CD4-positive, alpha-beta T cell treated with Interleukin-10 for 1 hour (primary cell): ENCODE results near the gene ITM2C.
A peak's percentile ranks its signal among the peaks of the same experiment; 100 is the strongest.

ENCODE experiments used
- DNase-seq: peaks from one replicate; pipeline ENCODE4 v3.0.0-alpha.2; 2020

The ITM2C gene

DNA sequence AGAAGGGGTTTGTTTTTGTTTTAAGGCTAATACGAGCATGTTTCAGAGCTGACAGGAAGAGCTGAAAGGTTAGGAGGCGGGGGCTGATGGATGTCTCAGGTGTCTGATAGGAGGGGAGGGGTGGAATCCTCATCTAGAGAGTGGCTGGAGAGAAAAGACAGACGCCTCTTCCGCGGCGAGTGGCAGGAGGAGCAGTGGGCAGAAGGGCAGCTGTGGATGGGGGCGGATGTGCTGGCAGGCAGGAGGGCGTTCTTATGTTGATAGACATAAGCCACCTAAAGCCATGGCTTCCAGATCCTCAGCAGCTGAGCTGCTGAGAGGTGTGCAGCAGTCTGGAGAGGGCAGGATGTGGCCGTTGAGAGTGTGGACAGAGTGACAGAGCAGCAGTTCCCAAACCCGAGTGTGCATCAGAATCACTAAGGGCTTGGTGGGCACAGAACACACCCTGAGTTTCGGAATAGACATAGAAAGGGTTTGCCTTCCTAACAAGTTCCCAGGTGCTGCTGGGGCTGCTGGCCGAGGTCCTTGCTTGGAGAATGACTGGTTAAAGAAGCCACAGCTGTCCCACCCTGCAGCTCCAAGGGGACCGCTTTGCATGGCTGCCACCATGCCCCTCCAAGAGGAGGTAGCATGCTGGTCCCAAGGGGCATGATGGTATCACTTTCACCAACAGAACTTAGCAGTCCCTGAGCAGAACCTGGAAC is 3.0 kb upstream of the ITM2C start:
- DNase-seq, result no peak

DNA sequence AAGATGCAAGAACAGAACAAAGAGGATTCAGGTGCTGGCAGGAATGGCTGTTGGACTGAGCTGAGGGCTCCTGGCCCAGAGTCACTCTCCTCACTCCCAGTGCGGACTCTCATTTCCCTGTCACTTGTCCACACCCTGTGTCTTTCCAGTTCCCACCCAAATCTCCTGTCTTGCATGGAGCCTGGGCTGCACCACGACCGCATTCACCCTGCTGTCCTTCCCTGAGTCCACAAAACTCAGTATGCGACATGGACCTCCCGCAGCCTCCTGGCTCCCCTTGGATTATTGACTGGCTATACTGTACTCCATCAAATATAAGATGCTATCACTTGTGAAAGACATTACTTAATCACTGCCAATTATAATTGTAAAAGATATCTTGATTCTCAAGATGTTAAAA is 2.5 kb upstream of the ITM2C start:
- DNase-seq, result no peak

DNA sequence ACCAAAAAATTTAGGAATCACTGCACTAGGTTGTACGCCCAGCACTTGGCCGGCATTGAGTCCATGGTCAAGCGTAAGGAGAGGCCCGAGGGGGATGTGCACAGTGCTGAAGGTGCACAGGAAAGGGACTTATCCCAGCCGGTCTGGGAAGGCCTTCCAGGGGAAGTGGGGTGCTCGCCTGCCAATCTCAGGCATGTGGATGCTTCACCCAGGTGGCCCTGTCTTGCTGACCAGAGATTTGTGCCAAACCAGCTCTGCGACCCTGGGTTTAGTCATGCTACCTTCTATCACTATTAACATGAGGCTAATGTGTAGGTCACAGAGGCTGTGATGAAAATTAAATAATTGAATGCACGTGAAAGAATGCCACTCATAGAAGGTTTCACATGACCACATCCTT is 1.7 kb upstream of the ITM2C start:
- DNase-seq, result no peak

DNA sequence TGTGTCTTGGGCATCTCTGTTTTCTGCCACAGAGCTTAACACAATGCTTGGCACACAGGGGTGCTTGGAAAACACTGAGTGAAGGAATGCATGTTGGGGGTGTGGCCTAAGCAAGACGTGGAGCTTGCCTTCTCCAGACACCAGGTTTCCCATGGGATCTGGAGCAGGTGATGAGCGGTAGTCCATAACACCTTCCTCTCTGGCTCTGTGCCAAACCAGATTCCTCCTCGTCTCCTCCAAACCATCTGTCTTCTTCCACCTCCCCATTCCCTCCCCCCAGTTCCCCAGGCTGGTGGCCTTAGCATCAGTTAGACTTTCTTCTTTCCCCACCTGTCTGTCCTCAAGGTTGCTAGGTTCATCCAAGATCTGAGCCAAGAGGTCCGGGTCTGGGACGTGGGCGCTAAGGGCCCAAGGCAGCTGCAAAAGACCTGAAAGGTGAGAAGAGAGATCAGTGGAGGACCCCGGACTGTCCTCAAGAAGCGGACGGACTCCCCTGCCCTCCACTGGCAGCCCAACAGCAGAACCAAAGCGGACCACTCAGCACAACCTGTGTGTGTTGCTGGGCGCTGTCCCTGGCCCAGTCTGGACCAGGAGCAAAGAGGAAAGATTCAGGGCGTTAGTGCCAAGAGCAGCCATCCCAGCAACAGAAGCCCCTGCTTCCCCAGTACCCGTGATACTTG is 1.2 kb upstream of the ITM2C start:
- no peak for DNase-seq

DNA sequence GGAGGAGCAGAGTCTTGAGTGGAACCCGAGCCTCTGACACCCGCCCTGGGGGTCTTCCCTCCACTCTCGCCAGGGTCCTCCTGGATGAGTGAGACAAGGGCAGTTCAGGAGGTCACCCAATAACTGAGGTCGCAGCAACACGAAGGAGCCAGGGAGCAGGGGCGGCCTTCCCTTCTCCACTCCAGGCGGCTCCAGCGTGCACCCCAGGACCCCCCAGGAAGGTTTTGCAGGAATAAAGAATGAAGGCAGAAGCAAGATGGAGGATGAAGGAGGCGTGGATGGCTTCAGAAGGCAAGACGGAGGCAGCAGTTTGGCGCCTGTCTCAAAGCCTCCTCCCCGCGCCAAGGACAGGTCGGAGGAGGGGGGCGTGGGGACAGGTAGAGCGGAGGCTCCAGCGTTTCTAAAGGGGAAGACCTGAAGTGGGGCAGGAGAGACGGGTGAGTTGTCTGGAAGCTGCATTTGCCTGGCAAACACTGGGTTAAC is 579 bp upstream of the ITM2C start:
- no peak for DNase-seq

DNA sequence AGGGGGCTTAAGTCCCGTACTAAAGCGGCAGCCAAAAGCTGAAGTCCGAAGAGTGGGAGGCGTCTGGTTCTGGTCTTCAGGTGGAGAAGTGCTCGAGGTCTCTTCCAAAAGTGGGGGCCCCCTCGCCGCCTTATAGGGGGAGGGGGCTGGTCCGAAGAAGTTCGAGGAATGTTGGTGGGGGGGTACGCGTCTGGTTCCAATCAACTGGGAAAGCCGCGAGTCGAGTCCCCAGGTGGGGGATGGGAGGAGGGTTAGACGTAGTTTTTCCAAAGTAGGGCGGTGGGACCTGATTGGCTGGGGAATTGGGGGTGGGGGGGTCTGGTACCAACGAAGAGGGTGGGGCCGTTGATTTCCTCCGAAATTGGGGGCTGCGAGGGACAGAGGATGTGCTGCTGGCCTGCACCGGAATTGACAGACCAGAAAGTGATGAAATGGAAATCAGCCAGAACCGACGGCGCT is 594 bp downstream of the ITM2C start:
- DNase-seq, result no peak

DNA sequence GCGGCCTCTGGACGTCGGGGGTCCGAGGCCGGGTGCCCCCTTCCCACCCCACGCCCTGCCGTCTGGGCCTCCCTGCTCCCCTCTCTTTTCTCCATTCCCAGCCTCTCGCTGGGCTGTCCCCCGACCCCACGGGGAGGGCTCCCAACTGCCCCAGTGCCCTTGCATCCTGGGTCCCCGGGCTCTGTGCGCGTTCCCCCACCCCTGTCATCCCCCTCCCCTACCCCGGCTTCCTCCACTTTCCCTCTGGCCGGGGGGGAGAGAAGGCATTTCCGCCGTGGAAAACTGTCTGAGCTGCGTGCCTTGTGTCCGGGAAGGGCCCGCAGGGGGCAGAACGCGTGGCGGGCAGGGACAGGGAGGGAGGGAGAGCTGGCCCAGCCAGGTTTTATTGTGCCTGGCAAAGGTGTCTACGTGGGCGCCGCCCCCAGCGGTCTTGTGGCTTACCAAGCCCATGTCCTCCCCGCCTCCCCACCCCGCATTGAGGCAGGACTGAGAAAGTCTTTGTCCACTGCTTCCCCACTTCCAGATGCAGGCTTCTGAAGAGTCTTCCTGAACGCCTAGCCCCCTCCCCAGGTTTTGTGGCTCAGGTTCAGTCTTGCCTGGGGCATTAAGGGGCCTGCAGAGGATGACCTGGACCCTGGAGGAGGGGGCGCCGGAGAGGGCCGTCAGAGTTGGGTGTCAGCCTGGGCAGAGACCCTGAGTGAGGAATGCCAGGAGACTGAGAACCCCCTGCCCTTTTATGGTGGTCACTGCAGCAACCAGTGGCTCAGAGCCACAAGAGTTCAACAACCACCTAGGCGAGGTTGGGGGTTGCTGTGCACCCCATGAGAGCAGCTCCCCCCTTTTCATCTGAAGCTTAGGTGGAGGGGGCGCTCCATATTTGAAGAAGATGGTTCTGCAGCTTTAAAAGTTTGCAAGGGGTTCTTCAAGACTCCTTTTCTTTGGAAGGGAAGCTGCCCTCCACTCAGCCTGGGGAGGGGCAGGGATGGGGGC is 1.3 kb downstream of the ITM2C start:
- DNase-seq, result peak; percentile 37

DNA sequence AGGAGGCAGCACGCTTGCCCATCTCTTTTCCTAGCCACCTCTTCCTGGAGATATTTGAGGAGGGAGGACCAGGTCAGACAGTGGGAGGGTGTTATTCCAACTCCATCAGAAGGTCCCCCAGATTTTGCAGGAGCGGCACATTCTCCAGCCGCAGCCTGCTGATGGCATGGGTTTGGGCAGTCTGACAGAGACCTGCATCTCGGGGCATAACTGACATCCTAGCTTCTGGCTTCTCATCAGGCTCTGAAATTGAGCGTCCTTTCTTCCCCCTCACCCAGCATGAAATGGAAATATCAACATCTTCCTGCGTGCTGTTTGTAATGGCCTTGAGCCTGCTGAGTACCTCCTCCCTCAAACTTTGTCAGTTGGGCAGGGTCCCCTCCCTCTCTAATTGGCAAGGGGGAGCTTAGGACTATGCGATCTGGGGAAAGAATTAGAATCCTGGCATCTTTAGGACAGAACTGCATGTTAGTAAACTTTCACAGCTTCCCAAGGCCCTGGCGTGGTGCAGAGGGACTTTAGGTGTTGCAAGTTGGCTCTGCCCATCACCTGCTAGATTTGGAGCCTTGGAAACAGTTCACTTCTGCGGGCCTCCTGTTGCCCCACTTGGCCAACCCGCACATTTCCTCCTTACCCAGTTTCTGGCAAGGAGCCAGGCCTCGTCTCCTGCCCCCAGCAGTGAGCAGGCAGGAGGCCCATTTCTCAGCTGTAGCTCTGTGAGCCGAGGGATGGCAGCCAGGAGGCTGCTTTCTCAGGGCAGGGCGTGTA is 2.2 kb downstream of the ITM2C start:
- DNase-seq, result peak; percentile 75

DNA sequence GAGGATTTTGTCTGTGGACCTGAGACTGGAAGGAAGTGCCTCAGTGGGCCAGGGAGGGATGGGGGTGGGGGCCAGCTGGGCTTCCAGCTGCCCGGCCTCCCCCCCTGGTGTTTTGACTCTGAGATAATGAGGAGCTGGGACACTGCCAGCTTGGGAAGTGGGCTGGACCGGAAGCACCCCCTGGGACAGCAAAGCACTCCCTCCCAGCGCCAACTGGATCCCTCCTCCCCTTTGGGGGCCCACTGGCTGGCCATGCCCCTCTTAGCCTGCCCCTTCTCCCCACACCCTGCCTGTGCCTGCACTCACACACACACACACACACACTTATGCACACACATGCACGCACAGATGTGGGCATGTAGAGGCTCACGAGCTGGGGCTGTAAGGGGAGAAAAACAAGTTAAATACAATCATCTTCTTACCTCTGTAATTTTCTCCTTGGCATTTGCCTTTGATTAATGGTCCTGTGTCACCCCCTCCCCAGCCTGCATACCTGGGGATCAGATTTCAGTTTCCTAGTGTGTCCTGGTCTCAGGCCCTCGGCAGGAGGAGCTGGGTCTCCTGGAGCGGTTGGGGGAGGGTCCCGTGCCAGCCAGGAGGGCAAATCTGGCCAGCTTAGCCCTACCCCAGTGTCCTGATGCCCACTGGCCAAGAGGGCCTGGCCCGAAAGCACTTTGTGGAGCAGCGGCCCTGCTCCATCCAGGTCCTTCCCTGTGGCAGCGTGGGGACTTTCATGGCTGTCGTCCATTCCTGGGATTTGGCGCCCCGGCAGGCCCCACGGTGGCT is 3.6 kb downstream of the ITM2C start:
- no peak for DNase-seq

DNA sequence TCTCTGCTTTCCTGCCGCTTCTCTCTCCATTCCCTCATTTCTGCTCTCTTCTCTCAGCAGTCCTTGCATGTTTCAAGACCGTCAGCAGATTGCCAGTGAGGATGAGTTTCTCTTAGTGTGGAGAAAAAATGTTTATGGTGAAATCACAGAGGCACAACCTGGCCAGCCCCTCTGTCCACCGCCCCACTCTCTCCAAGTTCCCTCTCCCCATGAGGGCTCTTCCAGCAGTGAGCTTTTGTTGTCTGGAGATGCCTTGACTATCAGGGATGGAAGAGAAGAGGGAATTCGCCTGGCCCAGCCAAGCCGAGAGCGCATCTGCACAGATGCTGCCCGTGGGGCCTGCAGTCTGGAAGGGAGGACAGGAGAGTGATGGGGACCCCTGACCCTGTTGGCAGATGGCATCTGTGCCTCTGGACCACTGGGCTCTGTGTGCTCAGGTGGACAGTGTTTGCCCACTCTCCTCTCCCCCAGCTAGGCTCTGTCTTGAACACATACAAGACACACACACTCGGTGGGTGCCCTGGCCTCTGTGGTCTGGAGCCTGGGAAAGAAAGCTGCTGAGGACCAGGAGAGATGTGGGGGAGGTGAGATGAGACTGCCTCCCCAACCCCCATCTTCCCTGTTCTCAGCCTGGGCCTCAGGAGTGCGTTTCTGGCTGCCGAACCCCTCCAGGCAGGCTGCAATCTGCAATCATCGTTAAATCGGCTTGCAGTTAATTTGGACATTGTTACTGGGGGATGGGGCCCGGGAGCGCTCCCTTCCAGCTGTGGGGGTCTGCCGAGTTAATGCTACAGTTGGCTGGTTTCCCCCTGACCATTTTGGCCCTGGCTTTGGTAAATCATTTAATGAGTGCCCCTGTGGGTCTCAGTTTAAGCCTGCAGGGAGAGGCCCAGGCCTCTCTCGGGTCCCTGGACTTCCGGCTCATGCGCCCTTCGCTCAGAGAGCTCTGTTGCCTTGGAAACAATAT is 4.5 kb downstream of the ITM2C start:
- no peak for DNase-seq

DNA sequence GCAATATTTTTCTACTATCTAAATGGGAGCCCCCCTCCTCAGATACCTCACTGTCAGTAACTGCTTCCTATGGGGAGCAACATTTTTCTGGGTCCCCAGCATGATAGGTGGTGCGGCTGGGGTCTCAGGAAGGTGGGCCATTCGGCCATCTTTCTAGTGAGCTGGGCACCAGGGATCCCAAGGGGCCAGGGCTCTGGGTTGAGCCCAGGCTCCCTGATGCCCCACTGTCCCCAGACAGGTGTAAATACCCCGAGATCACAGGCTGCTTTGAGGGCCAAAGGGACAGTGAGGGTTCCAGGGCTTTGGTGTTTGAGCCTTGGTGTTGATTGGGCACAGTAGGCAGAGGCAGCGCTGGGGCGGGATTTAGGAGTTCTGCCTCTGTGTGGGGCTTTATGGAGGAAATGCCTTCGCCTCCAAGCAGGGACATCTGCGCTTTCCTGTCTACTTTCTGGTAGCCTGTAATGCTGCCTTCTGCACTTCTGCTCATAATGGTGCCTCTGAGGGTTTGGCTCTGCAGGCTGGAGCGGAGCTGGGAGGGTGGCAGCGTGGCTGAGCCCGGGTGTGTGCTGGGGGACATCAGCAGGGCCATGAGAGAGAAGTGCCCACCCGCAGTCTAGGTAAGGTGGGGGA is 5.3 kb downstream of the ITM2C start:
- DNase-seq, result no peak

DNA sequence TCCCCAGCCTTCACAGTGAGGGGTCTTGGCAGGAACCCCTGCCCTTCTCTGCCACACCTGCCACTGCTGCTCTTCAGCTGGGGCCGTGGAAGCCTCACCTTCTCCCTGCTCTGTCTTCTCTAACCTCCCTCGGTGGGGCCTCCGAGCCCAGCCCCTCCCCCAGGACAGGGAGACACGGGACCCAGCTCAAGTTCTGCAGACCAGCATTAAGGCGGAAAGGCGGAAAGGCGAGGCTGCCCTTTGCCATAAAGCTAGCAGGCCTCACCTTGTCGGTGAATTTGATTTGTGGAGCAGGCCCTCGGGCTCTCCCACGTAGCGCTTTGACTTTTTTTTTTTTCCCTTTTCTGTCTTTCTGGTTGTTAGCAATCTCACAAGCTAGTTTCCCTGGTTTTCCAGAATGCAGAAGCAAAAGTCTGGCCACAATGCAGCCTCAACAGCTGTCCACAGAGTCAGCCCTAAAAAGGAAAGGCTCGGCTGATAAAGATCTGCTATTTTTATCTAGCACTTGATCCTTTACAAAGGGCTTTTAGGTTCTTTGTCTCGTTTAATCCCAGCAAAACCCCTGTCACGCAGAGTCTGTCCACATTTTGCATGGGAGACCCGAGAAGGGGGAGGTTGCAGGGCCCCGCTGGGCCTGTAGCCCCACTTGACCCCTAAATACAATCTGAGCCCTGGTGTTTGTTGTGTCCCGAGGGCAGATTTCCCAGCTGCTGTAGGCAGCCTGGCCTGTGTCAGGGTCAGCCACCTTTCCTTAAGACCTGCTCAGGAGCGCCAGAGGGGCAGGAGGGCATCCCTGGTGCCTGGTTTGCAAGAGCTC is 6.0 kb downstream of the ITM2C start:
- no peak for DNase-seq

DNA sequence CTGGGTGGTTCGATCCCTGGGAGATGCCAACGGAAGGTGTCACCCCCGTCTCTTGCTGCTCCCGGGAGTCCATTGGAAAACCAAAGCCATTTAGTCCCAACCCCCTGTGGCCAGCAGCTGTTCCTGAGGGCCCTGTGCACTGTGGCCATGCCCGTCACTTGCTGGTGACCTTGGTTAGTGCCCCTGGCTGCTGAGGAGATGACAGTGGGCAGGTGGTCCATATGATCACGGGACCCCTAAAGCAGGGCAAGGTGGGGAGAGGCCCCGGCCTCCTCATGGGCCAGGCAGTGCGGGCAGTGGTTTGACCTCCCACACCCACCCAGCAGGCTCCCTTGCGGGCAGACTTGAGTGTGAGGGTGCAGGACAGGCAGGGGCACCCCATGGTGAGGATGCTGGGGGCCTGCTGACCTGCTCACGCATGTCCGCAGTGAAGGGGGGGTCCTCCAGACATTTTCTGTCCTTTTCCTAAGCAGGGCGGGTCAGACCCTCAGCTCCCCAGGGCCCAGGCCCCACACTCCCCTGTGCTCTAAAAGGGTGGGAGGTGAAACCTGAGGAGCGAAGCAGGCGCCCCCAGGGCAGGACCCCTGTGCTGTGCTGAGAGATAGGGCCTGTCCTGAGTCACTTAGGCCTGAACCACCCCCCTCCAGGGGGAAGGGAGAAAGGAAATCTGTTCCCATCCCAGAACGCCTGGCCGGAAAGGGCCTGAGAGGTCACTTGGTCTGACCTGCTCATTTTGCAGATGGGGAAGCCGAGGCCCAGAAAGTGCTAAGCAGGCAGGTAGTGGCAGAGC is 6.8 kb downstream of the ITM2C start:
- DNase-seq, result no peak

DNA sequence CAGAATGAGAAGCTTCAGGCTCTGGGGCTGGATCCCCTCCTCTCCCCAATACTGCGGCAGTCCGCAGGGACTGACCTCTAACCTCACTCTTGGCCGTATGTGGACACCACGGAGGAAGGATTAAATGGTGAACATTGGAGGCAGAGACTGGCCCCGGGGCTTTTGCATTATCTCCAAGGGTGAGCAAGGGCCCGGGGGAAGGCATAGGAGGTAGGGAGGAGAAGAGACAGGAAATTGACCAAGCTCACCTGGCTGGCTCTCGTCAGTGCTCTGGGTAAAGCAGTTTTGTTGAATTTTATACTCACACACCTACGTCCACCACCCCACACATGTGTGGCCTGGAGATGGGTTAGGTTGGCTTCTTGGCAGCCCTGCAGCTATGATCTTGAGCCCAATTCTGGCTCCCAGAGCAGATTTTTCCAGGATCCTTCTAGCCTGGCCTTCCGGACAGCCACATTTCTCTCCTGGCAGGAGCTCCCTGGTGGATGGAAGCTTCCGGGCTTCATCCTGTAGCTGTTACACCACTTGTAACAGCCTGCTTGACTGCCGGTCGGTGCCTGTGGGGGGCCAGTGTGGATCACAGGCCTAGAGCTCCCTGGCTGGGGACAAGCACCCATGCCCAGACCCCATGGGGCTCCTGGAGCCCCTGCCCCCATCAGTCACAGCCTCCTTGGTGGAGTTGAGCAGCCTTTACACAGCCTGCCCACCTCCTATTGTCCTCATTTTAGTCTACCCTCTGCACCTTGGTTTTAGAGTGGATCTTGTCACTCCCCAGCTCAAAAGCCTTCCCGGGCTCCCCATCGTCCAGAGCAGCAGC is 7.6 kb downstream of the ITM2C start:
- DNase-seq, result no peak

DNA sequence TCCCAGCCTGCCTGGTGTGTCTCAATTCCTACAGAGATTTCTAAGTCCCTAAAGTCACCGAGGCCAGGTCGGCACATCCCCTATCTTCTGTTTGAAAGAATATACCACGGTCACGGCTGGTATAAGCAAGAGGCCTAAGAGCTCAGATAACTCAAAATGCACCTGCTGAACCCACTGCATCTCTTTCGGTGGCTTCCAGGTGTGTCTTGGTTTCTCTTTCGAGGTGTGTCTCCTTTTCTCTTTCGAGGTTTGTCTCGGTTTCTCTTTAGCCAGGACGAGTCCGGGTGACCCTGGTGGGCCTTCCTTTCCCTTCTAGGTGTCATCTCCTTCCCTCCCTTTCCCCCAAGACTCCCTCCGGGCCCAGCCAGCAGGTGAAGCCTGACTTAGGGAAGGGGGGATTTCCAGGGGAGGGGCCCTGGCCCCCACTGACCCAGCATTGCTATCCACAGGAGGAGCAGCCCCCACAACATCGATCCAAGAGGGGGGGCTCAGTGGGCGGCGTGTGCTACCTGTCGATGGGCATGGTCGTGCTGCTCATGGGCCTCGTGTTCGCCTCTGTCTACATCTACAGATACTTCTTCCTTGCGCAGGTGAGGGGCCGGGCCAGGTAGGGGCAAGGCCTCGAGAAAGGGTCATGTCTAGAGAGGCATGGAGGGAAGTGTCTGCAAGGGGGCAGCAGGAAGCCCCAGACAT is 8.4 kb downstream of the ITM2C start:
- no peak for DNase-seq

DNA sequence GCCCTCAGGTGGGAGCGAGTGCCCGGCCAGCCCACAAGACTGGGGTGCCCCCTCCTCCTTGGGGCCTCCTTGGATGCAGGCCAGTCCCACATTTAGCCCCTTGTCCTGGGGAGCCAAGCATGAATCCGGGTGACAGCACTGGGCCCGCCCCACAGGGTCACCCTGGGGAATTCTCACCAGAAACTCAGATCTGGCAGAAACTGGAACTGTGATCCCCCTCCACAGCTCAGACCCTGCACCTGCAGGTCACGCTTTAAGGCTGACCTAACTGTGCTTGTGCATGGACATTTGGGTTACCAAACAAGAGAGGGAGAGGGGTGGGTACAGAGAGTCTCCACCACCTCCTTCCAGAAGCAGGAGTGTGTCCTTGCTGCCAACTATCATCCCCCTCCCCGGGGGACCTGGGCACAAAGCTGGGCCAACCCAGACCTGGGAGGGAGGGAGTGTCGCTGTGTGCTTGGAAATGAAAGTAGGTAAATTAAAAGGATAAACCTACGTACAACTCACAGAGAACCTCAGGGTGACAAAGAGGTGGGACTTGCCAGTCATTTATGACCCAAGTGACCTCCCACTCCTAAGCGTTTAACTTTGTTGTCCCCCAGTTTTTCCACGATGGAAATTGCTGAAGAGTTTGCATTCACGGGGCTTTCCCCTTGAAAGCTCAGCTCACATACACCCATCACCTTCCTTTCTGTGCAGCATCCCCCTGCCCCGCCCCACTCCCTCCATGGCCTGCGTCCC is 9.1 kb downstream of the ITM2C start:
- DNase-seq, result no peak
